LNCAP (cell line): ENCODE results near the gene PTPRE.

ENCODE experiments used
- TF ChIP-seq, protein P1 (sequence below): fragments of 450-650 bp; IDR thresholded peaks from 2 replicates; pipeline ENCODE4 v1.5.1; 2017; ENCODE audit warnings: mild to moderate bottlenecking

The PTPRE gene

DNA sequence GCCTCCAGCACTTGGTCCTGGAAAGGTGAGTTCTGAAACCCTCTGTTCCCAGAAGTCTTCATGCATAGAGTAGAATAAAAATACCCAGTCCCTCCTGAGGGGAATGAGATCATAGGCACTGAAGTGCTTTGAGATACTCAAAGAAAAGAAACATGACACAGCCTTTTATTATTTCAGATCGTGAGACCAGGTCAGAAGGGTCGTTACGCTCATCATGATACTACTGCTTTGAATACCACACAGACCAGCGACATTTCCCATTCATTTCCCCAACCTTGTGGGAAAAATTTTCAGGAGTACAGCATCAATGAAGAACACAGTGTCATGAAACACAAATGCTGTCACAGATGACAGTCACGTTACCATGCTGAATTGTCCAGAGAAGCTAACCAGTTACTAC, 29.2 kb upstream of the PTPRE start:
- TF ChIP-seq, protein P1, sequence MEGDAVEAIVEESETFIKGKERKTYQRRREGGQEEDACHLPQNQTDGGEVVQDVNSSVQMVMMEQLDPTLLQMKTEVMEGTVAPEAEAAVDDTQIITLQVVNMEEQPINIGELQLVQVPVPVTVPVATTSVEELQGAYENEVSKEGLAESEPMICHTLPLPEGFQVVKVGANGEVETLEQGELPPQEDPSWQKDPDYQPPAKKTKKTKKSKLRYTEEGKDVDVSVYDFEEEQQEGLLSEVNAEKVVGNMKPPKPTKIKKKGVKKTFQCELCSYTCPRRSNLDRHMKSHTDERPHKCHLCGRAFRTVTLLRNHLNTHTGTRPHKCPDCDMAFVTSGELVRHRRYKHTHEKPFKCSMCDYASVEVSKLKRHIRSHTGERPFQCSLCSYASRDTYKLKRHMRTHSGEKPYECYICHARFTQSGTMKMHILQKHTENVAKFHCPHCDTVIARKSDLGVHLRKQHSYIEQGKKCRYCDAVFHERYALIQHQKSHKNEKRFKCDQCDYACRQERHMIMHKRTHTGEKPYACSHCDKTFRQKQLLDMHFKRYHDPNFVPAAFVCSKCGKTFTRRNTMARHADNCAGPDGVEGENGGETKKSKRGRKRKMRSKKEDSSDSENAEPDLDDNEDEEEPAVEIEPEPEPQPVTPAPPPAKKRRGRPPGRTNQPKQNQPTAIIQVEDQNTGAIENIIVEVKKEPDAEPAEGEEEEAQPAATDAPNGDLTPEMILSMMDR: no peak

DNA sequence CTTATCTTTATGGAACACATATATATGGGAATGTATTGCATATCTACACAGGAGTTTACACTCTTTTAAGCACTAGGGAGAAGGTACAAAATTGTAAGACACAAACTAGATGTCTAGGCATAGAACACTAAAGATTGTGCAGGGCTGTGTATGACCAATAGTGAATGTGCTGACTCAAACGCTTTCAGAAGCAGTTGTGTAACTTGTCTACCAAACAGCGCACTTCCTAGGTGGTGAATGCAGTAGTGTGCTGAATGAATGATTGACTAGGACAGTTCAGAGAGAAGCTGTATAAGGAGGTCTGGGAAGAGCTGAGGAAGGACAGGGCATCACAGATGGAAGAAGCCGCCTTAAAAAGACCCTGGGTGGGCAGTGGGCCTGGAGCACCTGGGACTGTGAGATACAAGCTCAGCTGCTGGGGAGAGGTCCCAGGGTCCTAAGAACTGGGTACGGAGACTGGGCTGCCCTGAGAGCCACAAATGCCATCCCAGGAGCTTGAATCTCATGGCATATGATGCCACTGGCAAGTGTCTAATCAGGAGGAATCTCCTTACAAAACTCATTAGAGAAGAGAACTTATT, 28.3 kb upstream of the PTPRE start:
- TF ChIP-seq, protein P1: no peak

DNA sequence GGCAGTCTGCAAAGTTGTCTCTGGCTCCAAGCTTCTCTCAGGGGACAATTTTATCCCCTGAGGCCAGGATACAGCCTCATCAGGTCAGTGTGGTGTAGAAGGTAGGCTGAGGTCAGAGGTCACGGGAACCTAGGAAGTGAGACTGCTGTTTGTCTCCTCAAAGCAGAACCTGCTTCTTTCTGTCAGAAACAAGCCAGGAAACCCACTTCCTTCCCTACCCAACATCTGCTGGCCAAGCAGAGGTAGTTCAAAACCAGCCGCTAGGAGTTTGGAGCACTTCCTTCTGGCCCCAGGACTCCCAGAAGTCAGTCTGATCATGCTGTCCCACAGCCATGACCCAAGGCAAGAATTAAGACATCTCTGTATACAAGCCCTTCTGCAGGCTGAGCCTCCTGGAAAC, 26.3 kb upstream of the PTPRE start:
- TF ChIP-seq, protein P1: no peak

DNA sequence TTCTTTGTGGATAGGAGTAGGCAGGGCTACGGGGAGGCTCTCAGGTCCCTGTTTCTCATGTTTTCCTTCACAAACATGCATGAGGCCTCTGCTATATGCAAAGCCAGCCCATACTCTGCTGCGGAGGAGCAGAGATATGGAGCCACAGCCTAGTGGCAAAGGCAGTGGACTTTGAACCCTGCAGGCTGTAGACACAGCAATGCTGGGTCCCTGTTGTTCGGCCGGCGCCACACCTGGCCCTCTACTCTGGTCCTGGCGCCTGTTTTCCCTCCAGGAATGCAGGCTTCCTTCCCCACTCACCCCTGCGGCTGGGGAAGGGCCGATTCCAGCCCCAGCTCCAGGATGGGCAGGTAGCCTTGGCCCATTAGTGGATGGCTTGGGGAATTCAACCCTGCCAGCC, 25.6 kb upstream of the PTPRE start:
- TF ChIP-seq, protein P1: no peak

DNA sequence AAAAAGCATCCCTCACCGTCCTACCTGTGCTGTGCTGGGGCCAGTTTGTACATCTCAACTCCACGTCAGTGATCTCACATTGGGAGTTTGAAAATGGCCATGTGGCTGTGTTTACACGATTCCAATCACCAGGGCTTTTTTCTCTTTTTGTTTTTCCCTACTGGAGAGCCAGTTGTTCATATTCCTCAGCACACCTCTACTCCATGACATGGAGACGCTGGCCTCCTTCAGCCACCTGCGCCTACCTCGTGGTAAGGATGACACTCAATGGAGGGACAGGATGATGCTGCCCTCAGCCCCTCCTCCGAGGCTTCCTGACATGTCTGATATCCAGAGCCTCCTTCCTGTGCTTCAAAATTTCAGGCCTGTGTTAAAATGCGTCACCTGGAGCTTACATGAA, 24.5 kb upstream of the PTPRE start:
- TF ChIP-seq, protein P1: no peak

DNA sequence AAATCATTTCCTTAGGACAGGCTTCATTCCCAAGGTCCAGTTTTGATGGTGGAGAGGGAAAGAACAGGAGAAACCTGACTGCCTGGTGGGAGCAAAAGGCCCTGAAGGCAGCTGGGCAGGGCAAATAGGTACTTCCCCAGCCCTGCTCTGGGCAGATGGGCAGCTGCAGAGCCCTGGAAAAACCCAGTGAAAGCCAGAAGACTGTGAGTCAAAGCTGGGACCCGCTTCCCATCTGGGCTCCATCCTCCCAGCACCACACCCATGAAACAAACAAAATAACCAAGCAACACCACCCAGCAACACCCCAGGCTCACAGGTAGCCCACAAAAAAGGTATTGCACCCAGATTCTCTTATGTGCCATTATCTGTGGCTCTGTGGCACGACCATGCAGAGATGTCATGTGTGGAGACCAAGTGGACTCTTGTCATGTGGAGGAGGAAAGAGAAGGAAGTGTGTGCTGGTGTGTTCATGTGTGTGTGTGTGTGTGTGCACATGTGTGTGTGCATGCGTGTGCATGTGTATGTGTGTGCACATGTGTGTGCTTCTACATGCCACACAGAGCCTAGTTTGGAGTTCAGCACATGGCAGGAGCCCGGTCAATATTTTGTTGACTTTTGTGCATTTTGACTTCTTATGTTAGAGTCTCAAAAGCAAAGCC, 24.0 kb upstream of the PTPRE start:
- TF ChIP-seq, protein P1: no peak

DNA sequence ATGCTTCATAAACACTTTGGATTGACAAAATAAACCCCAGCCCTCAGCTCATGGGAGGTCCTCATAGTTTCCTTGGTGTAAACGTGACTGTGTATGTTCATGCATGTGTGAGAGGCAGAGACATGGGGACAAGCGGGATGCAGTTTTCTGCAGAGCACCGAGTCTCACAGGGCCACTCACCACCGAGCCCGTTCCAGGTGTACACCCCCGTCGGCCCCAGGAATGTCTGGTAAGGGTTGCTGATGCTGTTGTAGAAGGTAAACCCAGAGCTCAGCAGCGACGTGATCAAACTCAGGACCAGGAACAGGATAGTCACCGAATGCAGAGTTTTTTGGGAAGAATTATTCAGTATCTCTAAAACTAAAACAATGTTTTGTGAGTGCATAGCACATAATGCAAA, 23.4 kb upstream of the PTPRE start:
- TF ChIP-seq, protein P1: no peak
